Tibial nerve (tissue), 4 donors: ENCODE measurements around the gene TMEM151B. TPM values are rescaled to one million over a fixed set of nuclear protein-coding genes. Genes with fewer than 3 reads are reported as not detected.

Experiments used
- DNase-seq, 2 donors: peaks; one replicate each; pipeline ENCODE4 v3.0.0-alpha.2; 2019; ENCODE audit warnings: low spot score in 2 of 2
- H3K27ac ChIP-seq, 4 donors: fragments of 200-600 bp; sonication (generic) in 3 of 4; one replicate each; pipeline ENCODE4 v1.5.1; 2017 to 2019; ENCODE audit warnings: mild to moderate bottlenecking in 1 of 4
- H3K27me3 ChIP-seq, 2 donors: fragments of 200-600 bp; sonication (generic) in 1 of 2; one replicate each; pipeline versions ENCODE4 v1.5.1 to v1.6.0; 2017 to 2019
- H3K36me3 ChIP-seq, 3 donors: fragments of 200-600 bp; sonication (generic); one replicate each; pipeline ENCODE4 v1.5.1; 2018 to 2019
- H3K4me1 ChIP-seq, 4 donors: fragments of 200-600 bp; sonication (generic) in 3 of 4; one replicate each; pipeline ENCODE4 v1.5.1; 2017 to 2019
- H3K4me3 ChIP-seq, 4 donors: fragments of 200-600 bp; sonication (generic) in 3 of 4; one replicate each; pipeline ENCODE4 v1.5.1; 2017 to 2019; ENCODE audit warnings: mild to moderate bottlenecking in 1 of 4, moderate library complexity in 1 of 4
- H3K9me3 ChIP-seq, 4 donors: fragments of 200-600 bp; sonication (generic) in 3 of 4; one replicate each; pipeline ENCODE4 v1.5.1; 2017 to 2019
- EP300 ChIP-seq, 2 donors: sonication (generic); formaldehyde crosslinking; IDR thresholded peaks; one replicate each; pipeline ENCODE4 v1.6.1; 2017; ENCODE audit warnings: antibody characterized with exemption in 2 of 2, mild to moderate bottlenecking in 1 of 2
- POLR2A ChIP-seq, 2 donors: fragments of 450-650 bp; IDR thresholded peaks; one replicate each; pipeline ENCODE4 v1.6.1; 2017; ENCODE audit warnings: antibody characterized with exemption in 2 of 2, mild to moderate bottlenecking in 2 of 2, moderate library complexity in 2 of 2
- WGBS, 2 donors: methylation state at CpG; one replicate each; pipeline ENCODE4 v1.1.5; 2018; 5-methylcytosine and 5-hydroxymethylcytosine counted together
- total RNA-seq, 4 donors: library from RNA; depleted of rRNA; stranded (reverse); fragments of >200 nt; gene quantifications; one replicate each; pipeline ENCODE4 v1.1.0, GENCODE V29; 2016
- TF ChIP-seq, protein P1 (sequence below), 5 experiments: fragments of 200-600 bp in 3 of 5; fragments of 450-650 bp in 2 of 5; sonication (generic) in 3 of 5; IDR thresholded peaks; one replicate each; pipeline ENCODE4 v1.5.1; 2016 to 2019; ENCODE audit warnings: antibody characterized with exemption in 5 of 5, mild to moderate bottlenecking in 3 of 5, moderate library complexity in 2 of 5

The TMEM151B gene
- total RNA-seq, 4 donors from 2014 or later: 0.42 TPM; not detected in 3

DNA sequence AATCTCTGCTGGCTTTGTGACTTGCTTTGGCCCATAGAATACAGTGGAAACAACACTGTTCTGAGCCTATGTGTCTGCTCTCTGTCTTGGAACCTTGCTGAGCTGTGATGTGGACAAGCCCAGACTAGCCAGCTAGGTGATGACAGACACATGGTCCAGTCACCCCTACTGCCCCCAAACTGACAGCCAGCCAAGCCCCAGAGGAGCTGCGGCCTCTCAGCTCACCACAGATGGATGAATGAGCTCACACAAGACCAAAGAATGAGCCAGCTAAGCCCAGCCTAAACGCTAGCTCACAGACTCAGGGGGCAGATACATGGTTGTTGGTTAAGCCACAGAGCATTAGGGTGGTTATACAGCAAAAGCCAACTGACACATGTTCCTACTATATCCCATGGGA lies 38.8 kb downstream of the TMEM151B start:
- H3K9me3 ChIP-seq: no peaks in the 10 kb centered on the region
- no peak overlapping the region for H3K4me3 ChIP-seq
- H3K27ac ChIP-seq: no peak overlapping the region
- TF ChIP-seq POLR2A (IDR thresholded peaks at IDR 0.05) (no peak), EP300 (IDR thresholded peaks at IDR 0.05) (no peak)
- TF ChIP-seq, protein P1, sequence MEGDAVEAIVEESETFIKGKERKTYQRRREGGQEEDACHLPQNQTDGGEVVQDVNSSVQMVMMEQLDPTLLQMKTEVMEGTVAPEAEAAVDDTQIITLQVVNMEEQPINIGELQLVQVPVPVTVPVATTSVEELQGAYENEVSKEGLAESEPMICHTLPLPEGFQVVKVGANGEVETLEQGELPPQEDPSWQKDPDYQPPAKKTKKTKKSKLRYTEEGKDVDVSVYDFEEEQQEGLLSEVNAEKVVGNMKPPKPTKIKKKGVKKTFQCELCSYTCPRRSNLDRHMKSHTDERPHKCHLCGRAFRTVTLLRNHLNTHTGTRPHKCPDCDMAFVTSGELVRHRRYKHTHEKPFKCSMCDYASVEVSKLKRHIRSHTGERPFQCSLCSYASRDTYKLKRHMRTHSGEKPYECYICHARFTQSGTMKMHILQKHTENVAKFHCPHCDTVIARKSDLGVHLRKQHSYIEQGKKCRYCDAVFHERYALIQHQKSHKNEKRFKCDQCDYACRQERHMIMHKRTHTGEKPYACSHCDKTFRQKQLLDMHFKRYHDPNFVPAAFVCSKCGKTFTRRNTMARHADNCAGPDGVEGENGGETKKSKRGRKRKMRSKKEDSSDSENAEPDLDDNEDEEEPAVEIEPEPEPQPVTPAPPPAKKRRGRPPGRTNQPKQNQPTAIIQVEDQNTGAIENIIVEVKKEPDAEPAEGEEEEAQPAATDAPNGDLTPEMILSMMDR (IDR thresholded peaks at IDR 0.05): no peak
- no peaks in the 10 kb centered on the region for H3K27me3 ChIP-seq
- no peak for DNase-seq
- H3K4me1 ChIP-seq: peaks cover 0 to 15% (median 9%) of the 10 kb centered on the region in 4 donors
- H3K36me3 ChIP-seq: peaks cover 0 to 78% (median 22%) of the 10 kb centered on the region in 3 donors
- 76 to 91% methylated on average over 2 of the region's 2 CpGs for WGBS, 2 donors

DNA sequence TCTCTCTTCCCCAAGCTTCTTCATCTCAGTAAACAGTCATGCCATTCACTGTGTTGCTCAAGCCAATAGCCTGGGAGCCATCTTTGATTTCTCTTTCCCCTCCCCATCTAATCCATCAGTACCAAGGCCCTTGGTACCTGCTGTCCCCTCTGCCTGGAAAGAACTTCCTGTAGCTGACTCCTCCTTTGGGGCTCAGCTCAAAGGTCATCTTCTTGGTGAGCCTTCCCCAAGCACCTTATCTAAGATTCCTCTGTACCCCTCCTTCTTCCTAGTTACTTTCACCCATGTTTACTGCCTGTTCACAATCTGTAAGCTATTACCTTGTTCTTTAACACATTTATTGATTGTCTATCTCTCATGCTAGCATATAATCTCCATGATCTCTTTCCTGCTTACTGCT lies 39.4 kb downstream of the TMEM151B start:
- no peaks in the 10 kb centered on the region for H3K9me3 ChIP-seq

DNA sequence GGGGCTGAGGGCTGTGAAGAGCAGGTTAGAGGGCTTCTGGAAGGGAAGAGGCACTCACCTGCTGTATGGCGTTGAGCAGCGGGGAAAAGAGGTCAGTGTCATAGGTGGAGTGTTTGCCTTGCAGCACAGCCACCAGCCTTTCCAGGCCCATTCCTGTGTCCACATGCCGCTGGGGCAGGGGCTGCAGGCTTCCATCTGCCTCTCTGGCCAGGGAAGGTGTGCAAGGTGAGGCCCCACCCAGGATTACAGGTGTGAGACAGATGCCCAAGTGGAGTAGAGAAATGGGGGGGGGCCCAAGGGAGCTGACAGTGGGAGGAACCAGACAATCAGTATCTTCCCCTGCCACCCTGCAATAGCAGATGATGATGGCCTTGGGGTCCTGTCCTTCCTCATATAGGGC lies 40.0 kb downstream of the TMEM151B start:
- H3K9me3 ChIP-seq: no peaks in the 10 kb centered on the region
- WGBS, 2 donors: 89 to 92% methylated on average over 3 of the region's 3 CpGs
- peaks cover 0 to 66% (median 22%) of the 10 kb centered on the region in 3 donors for H3K36me3 ChIP-seq
- no peak for TF ChIP-seq EP300 (IDR thresholded peaks at IDR 0.05)
- TF ChIP-seq POLR2A (IDR thresholded peaks at IDR 0.05): no peak
- TF ChIP-seq, protein P1 (IDR thresholded peaks at IDR 0.05): no peak
- no peak overlapping the region for H3K27ac ChIP-seq
- H3K27me3 ChIP-seq: no peaks in the 10 kb centered on the region
- peaks cover 0 to 15% (median 9%) of the 10 kb centered on the region in 4 donors for H3K4me1 ChIP-seq
- no peak for DNase-seq
- no peak overlapping the region for H3K4me3 ChIP-seq

More for the DNA sequence above, 39.4 kb downstream of the TMEM151B start:
- no peaks in the 10 kb centered on the region for H3K27me3 ChIP-seq
- peaks cover 0 to 15% (median 9%) of the 10 kb centered on the region in 4 donors for H3K4me1 ChIP-seq
- H3K4me3 ChIP-seq: no peak overlapping the region
- no peak for DNase-seq
- TF ChIP-seq EP300 (IDR thresholded peaks at IDR 0.05): no peak
- TF ChIP-seq, protein P1 (IDR thresholded peaks at IDR 0.05): no peak
- TF ChIP-seq POLR2A (IDR thresholded peaks at IDR 0.05): no peak
- H3K27ac ChIP-seq: no peak overlapping the region
- peaks cover 0 to 72% (median 22%) of the 10 kb centered on the region in 3 donors for H3K36me3 ChIP-seq

DNA sequence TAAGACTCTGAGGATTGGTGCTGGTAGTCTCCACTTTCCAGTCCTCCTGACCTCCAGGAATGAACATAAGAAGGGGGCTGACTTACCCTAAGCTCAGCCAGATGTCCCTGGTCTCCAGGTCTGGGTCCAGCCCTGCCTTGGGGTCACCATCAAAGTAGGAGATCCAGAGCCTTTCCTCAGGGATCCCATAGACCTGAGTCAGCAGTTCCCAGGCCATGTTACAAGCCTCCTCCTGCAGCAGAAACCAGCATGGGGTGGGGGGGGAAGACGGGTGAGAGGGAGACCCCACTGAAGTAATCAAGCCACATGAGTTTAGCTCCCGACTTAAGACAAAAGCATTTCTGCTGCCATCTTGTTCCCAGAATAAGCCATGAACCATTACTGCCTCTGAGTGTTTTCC lies 41.1 kb downstream of the TMEM151B start:
- TF ChIP-seq, protein P1 (IDR thresholded peaks at IDR 0.05): no peak
- TF ChIP-seq POLR2A (IDR thresholded peaks at IDR 0.05): no peak
- no peak for TF ChIP-seq EP300 (IDR thresholded peaks at IDR 0.05)
- 75 to 80% methylated on average over 2 of the region's 2 CpGs for WGBS, 2 donors

DNA sequence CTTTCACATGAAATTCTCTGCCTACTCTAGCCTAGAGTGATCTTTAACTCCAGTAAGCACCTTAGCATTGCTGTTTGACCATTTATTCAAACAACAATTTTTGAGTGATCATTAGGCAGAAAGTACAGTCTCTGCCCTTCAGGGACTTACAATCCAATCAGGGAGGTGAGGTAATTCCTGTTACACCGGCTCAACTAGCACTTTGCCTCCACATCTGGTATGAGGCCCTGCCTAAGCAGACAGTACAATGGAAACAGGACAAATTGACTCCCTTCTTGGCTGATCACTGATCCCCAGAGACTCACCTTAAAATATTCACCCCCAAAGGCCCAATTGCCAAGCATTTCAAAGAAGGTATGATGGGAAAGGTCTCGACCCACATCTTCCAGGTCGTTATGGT lies 41.5 kb downstream of the TMEM151B start:
- H3K4me3 ChIP-seq: no peak overlapping the region

More for the DNA sequence above, 41.1 kb downstream of the TMEM151B start:
- H3K9me3 ChIP-seq: no peaks in the 10 kb centered on the region
- H3K4me3 ChIP-seq: no peak overlapping the region
- no peak for DNase-seq
- H3K4me1 ChIP-seq: peaks cover 0 to 15% (median 9%) of the 10 kb centered on the region in 4 donors
- peaks cover 0 to 55% (median 22%) of the 10 kb centered on the region in 3 donors for H3K36me3 ChIP-seq
- H3K27ac ChIP-seq: no peak overlapping the region
- H3K27me3 ChIP-seq: no peaks in the 10 kb centered on the region

More for the DNA sequence above, 41.5 kb downstream of the TMEM151B start:
- H3K4me1 ChIP-seq: peaks cover 0 to 15% (median 9%) of the 10 kb centered on the region in 4 donors
- DNase-seq: no peak
- no peak overlapping the region for H3K27ac ChIP-seq
- no peaks in the 10 kb centered on the region for H3K27me3 ChIP-seq
- no peak for TF ChIP-seq EP300 (IDR thresholded peaks at IDR 0.05)
- TF ChIP-seq, protein P1 (IDR thresholded peaks at IDR 0.05): no peak
- no peak for TF ChIP-seq POLR2A (IDR thresholded peaks at IDR 0.05)
- H3K36me3 ChIP-seq: peaks cover 0 to 51% (median 22%) of the 10 kb centered on the region in 3 donors
- WGBS, 2 donors: 77 to 79% methylated on average over 3 of the region's 3 CpGs
- H3K9me3 ChIP-seq: no peaks in the 10 kb centered on the region
